Activated T-cell treated with anti-CD3 and anti-CD28 coated beads for 24 hours (primary cell): ENCODE measurements around the gene RTL5.

Experiments
- DNase-seq: peaks from one replicate; pipeline ENCODE4 v3.0.0-alpha.2; 2020; ENCODE audit warnings: low read depth

RTL5 gene

DNA sequence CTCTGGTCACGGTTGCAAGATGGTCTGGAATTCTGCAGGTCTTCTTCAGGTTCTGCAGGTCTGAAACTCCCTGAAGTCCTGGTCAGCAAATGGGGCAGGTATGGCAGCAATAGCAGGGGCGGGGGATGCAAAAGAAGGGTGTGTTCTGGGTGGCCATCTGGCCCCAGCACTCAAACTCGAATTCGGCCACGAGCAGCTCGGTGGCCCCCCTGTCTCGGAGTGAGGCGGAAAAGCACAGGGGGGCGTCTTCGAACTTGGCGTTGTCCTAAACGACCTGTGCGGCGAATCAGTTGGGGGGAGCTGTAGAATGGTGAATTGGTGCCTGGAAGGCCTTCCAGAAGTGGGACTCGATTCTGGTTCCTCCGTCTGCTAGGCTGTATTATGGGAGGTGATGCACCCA is 2.1 kb downstream of the RTL5 start:
- DNase-seq, result no peak

DNA sequence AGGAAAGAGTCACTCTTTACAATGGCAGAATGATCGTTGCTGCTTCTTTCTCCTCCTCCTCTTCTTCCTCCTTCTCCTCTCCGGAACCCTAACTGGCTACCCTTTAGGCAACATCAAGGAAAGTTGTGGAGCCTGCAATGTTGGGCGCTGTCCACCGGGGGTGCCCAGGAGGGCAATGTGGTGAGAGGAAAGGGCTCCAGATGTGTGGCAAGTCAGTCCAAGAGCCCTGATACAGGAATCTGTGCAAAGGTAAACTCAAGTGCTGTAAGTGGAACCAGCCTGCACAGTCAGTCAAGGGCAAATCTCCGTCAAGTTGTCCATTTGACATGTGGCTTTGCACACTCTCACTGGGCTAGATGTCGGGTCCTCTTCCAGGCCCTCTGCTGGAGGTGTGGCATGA is 2.8 kb downstream of the RTL5 start:
- DNase-seq, result no peak

DNA sequence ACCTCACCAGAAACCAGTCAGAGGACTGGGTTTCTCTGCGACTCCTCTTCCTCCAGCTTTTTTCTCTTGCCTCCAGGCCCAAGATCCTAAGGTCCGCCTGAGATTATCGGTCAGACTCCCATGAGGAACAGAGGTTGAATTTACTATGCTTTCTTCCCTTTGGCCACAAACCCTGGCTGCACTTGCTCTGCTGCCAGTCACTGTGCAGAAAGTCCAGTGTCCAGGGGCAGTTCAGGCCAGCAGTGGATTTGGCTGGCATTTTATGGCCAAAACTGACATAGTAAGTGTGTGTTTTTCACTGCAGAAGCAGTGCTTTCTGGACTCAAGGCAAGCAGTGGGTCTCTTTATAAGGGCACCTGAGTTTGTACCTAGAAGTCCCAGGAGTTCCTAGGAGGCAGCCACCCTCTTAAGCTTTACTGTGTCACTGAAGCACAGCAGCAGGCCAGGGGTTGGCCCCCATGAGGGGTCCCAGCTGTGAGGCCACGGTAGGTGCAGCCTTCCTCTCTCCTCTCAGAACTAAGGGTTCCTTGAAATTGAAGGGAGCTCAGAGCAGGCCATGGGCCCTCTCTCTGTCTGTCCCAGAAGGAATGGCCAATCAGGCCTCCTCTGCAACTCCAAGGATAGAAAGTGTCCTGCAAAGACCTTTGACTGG is 3.4 kb downstream of the RTL5 start:
- DNase-seq, result no peak

DNA sequence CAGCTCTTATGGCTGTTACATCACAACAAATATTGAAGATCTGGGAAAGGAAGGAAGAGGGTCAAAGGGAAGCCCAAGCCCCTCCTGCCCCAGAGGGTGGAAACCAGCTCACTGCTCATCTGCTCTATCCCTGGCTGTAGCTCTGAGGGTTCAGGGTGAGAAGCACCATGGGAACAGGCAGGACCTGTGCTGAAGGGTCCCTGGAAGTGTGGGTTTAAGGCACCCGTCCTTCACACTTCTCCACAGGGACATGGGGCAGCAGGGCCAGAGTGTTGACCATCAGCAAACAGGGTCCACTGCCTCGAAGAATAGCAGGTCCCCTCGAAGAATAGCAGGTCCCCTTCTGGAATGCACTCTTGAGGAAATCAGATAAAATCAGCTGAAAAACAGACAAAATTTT is 4.4 kb downstream of the RTL5 start:
- no peak for DNase-seq

DNA sequence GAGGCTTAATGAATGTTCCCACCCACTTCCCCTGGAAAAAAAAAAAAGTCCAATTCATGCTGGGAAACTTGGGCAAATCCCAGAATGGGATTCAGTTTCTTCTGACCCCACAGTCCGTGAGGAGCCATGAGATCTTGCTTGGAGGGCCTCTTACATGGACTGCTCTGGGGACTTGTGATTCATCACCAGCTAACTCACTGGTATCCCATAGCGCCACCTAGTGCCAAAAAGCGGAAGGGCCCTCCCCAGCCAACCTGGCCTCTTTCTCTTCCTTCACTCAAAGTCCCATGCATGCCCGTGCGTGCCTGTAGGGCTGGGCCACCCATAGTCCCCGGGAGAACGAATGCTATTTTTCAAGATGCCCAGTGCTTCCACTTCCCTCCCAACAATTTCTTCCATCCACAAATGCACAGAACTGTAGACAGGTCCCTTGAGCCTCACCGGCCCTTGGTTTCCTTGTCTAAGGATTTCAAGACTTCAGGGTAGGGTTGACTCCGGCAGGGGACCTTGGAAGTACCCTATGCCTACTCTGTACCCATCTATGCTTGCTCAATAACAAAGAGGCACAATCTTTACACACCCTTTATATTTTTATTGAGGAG is 5.1 kb downstream of the RTL5 start:
- DNase-seq, result peak; percentile 69

DNA sequence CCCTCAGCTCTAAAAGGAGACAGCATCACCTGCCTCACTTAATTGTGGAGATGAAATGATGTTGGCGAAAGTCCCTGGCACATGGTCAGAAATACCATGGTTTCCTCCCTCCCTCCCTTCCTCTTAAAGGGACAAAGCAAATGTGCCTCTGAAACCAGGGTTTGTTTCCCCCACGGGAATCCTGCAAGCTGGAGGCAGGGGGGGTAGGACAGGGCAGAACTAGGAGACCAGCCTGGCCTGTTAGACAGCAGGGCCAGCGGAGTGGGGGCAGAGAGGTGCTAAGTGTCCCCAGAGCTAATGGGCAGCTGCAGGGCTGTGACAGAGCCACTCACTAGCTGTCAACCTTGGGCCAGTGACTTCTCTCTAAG is 5.7 kb downstream of the RTL5 start:
- no peak for DNase-seq

DNA sequence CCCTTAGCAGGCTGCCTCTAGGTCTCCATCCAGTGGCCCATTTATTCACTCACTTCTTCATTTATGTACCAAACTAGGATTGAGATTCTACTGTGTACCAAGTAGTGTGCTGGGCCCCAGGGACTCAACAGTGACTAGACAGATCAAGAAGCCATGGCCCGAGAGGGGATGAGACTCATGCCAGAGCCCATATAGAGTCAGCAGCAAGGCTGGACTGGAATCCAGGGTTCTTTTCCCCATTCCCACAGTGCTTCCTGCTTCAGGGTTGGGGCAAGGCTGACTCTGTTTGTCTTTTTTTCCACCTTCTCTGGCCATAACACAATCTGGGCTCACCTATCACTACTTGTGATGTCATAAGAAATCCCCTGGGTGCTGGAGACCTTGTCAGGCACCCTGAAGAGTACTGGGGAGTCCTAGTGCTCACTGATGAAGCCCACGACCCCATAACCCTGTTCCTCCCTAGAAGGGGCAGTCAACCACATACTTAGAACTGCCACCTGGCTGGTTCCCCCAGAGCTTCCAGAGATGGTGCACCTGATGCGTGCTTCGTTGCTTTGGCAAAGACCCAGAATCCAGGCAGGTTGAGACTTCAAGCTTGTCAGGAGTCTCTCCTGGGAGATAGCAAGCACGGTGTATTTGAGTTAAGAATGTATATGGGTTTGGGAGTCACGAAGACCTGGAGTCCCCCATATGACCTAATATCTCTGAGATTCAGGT is 6.2 kb downstream of the RTL5 start:
- no peak for DNase-seq

DNA sequence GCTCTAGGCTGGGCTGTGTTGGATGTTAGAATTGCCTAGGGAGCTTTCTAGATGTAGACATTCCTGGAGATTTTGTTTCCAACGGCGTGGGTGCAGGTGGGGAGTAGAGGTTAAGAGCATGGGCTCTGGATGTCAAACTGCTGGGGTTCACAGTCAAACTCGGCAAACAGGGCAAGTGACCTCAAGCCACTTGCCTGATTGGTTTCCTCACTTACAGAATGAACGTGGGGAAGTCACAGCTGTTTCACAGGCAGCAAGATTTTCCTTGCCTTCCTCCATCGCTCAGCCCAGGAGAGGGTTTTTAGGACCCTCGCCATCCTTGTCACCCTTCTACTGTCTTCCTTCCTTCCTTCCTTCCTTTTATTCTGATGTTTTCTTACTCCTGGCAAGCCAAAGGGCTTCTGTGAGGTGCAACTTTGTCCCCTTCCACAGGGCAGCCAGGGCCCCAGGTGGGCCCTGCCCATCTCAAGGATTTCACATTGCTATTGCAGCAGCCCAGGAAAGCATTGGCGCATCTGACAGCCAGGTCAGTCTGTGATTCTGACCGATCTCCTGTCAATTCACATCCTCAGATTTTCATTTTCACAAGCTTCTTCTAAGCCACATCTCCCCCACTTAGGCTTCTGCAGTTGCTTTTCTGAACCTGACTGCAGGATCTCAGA is 7.0 kb downstream of the RTL5 start:
- DNase-seq, result no peak

DNA sequence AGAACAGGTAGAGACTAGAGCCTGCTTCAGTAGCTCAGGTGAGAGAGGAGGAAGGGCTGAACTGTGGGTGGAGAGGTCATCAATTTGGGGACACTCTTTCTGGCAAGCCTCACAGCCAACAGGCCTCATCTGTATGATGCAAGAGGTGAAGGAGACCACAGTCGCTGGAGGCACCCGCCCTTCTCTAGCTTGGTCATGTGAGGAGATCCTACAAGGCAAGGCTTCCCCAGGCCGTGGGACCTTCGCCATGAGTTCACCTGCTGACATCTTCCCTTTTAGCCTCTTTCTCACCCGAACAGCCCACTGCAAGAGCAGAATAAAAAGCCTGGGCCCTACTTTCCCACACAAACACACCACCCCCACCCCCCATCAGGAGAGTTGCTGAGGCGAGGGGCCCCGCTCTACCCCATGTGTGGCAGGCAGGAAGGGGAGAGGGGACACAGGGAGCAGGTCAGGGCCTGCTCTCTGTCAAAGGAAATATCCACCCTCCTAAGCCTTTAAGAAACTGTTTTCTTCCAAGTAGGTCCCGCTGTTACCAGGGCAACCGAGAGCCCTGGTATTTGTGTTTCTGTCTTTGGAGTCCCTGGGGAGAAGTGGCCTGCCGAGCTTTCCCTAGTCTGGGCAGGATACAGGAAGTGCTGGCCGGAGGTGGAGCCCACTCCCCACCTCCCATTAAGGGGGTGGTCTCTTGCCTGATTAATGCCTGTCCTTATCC is 8.1 kb downstream of the RTL5 start:
- no peak for DNase-seq

DNA sequence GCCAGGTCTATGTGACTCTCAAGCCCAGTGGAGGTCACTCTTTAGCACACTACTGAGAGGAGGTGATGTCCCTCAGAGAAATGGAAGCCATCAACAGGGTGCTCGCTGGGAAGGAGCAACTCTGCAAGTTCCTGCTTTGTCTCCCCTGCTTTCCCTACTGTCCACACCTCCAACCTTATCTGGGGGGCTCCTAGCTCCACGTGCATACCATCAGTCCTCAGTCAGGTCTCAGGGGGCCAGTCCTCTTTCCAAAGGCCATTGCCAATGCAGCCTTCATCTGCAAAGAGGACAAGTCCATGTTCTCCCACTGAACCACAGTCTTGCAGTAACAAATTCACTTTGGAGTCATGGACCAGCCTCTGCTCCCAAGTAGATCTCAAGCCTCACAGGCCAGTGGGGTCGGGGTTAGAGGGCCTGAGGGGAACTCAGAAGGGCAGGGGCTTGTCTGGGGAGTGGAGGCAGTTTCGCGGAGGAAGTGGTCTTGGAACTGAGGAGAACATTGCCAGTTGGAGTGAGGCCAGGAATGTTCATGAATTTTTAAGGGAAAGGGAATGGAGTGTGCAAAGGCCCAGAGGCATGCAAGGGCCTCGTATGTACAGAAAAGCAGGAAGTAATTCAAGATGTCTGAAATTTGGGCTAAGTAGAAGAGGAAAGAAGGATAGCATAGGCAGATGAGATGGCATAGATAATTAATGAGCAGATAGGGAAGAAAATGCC is 8.9 kb downstream of the RTL5 start:
- no peak for DNase-seq

DNA sequence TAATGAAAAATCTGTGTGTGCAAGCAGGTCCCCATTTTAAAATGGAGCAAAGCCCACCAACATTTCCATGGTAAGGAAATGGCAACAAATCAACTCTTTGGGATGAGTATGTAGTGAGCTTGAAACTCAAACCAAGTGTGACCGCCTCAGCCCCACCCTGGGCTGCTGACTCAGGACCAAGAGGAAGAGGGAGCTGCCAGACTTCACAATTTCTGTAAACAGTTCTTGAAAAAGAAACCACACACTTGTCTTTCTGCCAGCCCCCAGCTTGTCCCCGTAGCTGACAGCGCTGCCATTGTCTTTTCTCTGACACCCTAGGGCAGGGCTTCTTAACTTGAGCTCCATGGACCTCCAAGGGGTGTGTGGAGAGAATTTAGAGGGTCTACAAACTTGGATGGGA is 10.3 kb downstream of the RTL5 start:
- no peak for DNase-seq

DNA sequence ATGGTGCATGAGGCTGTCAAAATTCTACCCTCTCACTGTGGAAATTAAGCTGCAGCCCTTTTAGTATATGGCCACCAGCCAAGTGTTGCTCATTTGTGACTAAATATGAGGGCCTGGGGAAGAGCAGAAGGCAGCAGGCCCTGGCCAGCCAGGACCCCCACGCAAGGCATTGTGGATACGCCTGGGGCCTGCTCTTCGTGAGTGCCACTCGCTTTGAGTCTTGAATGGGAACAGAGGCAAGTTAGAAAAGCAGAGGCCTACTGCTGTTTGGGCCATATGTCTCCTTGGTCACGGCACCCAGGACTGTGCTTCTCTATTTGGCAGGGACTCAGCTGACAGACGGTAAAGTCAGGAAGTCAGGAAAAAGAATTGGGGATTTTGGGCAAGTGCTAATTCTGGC is 10.9 kb downstream of the RTL5 start:
- DNase-seq, result no peak

DNA sequence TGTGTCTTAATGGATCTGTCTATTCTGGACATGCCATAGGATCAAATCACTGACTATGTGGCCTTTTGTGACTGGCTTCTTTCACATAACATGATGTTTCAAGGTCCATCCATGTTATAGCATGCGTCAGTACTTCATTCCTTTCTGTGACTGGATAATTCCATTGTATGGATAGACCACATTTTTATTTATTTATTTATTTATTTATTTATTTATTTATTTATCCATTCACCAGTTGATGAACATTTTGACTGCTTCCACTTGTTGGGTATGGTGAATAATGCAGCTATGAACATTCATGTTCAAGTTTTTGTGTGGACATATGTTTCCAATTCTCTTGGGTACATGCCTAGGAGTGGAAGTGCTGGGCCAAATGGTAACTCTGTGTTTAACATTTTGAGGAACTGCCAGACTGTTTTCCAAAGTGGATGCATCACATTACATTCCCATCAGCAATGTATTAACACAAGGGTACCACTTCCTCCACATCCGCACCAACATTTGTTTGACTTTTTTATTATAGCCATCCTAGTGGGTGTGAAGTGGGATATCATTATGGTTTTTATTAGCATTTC is 14.0 kb downstream of the RTL5 start:
- DNase-seq, result no peak

DNA sequence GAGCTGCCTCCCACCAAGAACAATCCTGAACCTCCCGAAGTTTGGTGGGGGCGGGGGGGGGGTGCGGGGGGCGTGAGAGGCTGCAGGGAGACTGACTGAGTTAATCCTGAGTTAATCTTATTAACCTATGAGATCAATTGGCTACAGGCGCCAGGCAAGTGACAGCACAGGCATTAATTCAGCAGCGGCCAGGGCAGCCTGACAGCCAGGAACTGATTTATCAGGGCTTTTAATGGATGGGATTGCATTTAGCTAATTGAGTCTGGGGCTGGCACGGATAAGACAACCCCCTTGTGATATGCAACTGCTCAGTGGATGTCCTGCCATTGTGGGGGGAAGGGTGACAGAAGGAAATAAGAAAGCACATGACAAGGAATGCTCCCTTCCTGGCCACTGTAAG is 16.3 kb downstream of the RTL5 start:
- DNase-seq, result no peak

DNA sequence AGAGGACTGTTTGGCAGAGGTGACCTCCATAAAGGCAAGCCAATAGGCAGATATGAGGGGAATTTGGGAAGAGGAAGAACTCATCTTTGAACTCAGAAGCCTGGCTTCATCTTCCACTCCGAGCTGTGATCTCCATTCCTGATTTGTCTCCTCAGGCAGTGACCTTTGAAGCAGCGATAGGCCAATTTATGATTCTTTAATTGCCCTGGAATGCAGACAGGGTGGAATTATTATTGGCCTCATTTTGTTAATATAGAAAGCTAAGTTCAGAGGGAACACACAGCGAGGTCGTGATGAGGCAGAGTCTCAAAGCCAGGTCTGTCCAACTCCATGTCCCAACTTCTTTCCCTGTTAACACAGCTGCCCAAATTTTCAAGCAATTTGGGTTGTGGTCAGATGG is 16.9 kb downstream of the RTL5 start:
- no peak for DNase-seq

DNA sequence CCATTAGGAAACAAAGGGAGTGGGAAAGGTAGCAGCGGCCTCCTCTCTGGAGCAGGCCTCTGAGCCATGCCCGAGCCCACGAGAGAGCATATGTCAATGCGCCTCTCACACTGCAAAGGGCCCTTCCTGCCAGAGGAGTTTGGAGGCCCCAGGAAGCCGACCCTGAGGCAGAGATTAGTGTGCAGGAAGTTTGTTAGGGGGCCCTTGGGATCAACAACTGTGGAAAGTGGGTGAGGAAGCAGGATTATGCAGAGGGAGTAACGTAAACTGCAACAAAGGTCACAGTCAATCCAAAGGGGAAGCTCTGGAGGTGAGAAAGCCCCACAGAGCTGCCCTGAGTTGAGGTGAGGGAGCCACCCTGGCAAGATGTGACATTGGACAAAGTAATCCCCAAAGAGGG is 17.4 kb downstream of the RTL5 start:
- no peak for DNase-seq

DNA sequence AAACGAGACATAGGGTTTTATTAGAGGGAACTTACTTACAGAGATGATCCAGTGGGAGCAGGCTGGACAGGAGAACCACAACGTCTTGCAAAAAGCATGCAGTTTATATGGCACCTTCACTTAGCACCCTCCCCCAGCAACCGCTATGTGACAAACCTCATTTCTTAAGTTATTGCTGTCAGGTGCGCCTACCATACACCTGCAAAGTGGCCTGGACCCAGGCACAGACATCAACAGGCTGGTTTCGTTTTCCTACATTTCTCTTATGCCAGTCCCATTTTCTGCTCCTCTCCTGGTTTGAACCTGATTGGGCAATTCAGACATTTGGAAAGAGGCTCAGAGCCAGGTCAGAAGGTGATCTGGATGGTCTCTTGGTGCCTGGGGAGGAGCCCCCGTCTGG is 18.3 kb downstream of the RTL5 start:
- no peak for DNase-seq

DNA sequence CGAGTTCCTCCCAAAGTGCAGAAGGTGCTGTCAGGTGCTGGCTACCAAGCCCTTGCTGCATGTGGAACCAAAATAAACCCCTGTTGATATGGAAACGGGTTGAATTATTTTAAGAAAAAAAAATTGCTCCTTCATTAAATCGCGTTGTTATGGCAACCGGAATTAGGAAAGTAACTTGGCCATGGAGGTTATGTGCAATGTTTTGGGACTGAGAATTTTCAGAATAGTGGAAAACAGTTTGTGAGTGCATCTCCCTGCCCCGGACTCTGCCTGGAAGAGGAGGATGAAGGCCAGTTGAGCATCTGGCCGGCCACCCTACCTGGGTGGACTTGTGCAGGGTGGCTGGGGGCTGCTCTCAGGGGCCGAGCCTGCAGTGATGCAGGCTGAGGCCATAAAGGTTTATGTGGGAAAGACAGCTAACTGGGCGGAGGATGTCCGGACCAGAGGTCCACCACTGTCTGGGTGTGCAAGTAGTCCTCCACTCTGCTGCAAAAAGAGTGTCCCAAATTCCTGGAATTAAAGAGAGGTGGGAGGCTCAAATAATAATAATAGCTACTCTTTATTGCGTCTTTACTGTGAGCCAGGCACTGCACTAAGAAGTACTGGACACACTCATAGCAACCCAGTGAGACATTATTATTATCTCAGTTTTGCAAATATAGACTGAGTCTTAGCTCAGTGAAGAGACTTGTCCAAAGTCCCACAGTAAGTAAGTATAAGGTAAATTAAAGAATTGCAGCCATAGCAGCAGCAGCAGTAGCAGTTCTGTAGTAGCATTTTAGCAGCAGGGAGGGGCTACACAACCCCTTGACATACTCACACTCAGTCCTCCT is 20.6 kb downstream of the RTL5 start:
- no peak for DNase-seq

DNA sequence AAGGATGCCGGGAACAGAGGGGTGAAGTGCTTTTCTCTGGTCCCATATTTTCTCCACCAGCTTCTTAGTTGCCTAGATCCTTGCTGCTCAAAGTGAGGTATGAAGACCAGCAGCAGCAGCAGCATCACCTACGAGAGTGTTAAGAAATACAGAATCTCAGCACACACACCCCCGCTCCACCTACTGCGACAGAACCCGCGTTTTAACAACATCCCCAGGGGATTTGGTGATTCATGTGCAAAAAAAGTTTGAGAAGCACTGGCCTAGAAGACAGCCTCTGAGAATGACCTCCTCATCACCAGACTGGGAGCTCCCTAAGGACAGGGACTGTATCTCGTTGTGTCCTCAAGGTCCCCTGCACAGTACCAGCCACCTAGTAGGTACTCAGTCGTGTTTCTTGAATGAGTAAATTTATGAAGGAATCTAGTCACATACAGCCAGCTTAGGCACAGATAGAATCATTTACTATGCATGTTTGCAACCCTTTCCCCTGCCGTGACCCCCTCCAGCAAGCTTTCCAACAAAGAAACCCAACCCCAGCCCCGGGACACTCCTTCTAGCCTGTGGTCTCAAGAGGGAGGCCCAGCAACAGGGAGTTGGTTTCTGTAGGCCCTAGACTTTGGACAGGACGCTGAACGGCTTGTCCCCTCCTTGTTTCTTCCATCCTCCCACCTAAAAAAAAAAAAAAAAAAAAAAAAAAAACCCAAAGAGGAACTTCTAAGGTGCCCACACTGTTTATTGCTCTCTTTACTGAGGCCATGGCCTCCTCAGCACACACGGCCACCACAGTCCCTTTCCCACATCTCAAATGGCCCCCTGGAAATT is 21.5 kb downstream of the RTL5 start:
- DNase-seq, result no peak

DNA sequence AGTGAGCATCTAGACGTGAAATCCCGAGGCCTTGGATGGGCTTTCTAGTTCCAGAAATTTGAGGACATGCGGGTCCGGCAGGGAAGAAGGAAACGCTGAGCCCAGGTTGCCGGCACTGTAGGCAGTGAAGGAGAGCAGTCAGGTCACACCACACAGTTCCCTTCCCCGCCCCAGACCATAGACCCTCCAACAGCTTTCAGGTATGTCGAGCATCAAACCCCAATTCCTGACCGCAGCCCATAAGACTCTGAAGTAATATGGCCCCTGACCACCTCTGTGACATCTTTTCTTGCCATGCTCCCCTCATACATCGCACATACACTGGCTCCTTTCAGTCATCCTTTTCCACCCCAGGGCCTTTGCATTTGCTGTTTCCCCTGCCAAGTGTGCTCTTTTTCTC is 23.0 kb downstream of the RTL5 start:
- no peak for DNase-seq
